ENCODE results near the gene EXOC6B.

GRCh38 chr2:72361042-72361441, 464.8 kb downstream of the EXOC6B start:
- TF ChIP-seq CTCF (IDR thresholded peaks at IDR 0.05) (no peak), POLR2A (IDR thresholded peaks at IDR 0.05) (no peak)
